ENCODE data around the gene MCUB.

MCUB gene

GRCh38 chr4:109684727-109685126 lies 124.7 kb downstream of the MCUB start:
- no peak for DNase-seq (ENCODE audit: insufficient read length, low spot score)
- no peak for FAIRE-seq
- TF ChIP-seq TAF1 (IDR thresholded peaks at IDR 0.05; ENCODE audit: low read depth, low read length) = no peak
- no peak for TF ChIP-seq POLR2AphosphoS5 (IDR thresholded peaks at IDR 0.05; ENCODE audit: low read depth, low read length)
- no peak for TF ChIP-seq POLR2A (IDR thresholded peaks at IDR 0.05; ENCODE audit: low read depth, low read length)
- no peak for TF ChIP-seq SPI1 (IDR thresholded peaks at IDR 0.05; ENCODE audit: low read depth, low read length)
- no peak for TF ChIP-seq POU2F2 (IDR thresholded peaks at IDR 0.05; ENCODE audit: low read depth, low read length)
- no peak for TF ChIP-seq PAX5 (IDR thresholded peaks at IDR 0.05; ENCODE audit: insufficient read depth, low read length, severe bottlenecking)

GRCh38 chr4:109690690-109691410 lies 130.8 kb downstream of the MCUB start:
- FAIRE-seq = peak; percentile 79

GRCh38 chr4:109691411-109691920 lies 131.4 kb downstream of the MCUB start:
- TF ChIP-seq POU2F2 (IDR thresholded peaks at IDR 0.05; ENCODE audit: low read depth, low read length) = no peak
- DNase-seq (ENCODE audit: insufficient read length, low spot score) = no peak
- FAIRE-seq = no peak

More at GRCh38 chr4:109690690-109691410, 130.8 kb downstream of the MCUB start:
- DNase-seq (ENCODE audit: insufficient read length, low spot score) = no peak
- TF ChIP-seq POLR2A (IDR thresholded peaks at IDR 0.05; ENCODE audit: low read depth, low read length) (no peak), POU2F2 (IDR thresholded peaks at IDR 0.05; ENCODE audit: low read depth, low read length) (no peak), SPI1 (IDR thresholded peaks at IDR 0.05; ENCODE audit: low read depth, low read length) (no peak), TAF1 (IDR thresholded peaks at IDR 0.05; ENCODE audit: low read depth, low read length) (no peak), PAX5 (IDR thresholded peaks at IDR 0.05; ENCODE audit: insufficient read depth, low read length, severe bottlenecking) (no peak), POLR2AphosphoS5 (IDR thresholded peaks at IDR 0.05; ENCODE audit: low read depth, low read length) (no peak)

- DNase-seq (ENCODE audit: insufficient read length, low spot score) (no peak), FAIRE-seq (no peak)
- TF ChIP-seq PAX5 (IDR thresholded peaks at IDR 0.05; ENCODE audit: insufficient read depth, low read length, severe bottlenecking) (no peak), POU2F2 (IDR thresholded peaks at IDR 0.05; ENCODE audit: low read depth, low read length) (no peak), SPI1 (IDR thresholded peaks at IDR 0.05; ENCODE audit: low read depth, low read length) (no peak), POLR2A (IDR thresholded peaks at IDR 0.05; ENCODE audit: low read depth, low read length) (no peak), TAF1 (IDR thresholded peaks at IDR 0.05; ENCODE audit: low read depth, low read length) (no peak), POLR2AphosphoS5 (IDR thresholded peaks at IDR 0.05; ENCODE audit: low read depth, low read length) (no peak)
These were observed 138.6 kb downstream of the MCUB start for GRCh38 chr4:109698656-109699055.

- TF ChIP-seq SPI1 (IDR thresholded peaks at IDR 0.05; ENCODE audit: low read depth, low read length) = no peak
- no peak for TF ChIP-seq PAX5 (IDR thresholded peaks at IDR 0.05; ENCODE audit: insufficient read depth, low read length, severe bottlenecking)
- no peak for TF ChIP-seq POLR2A (IDR thresholded peaks at IDR 0.05; ENCODE audit: low read depth, low read length)
- no peak for TF ChIP-seq POLR2AphosphoS5 (IDR thresholded peaks at IDR 0.05; ENCODE audit: low read depth, low read length)
- TF ChIP-seq TAF1 (IDR thresholded peaks at IDR 0.05; ENCODE audit: low read depth, low read length) = no peak
- no peak for TF ChIP-seq POU2F2 (IDR thresholded peaks at IDR 0.05; ENCODE audit: low read depth, low read length)
- FAIRE-seq (no peak), DNase-seq (ENCODE audit: insufficient read length, low spot score) (no peak)
These were observed 139.6 kb downstream of the MCUB start for GRCh38 chr4:109699553-109700225.

- TF ChIP-seq POU2F2 (IDR thresholded peaks at IDR 0.05; ENCODE audit: low read depth, low read length) (no peak), PAX5 (IDR thresholded peaks at IDR 0.05; ENCODE audit: insufficient read depth, low read length, severe bottlenecking) (no peak), TAF1 (IDR thresholded peaks at IDR 0.05; ENCODE audit: low read depth, low read length) (no peak), POLR2A (IDR thresholded peaks at IDR 0.05; ENCODE audit: low read depth, low read length) (no peak), SPI1 (IDR thresholded peaks at IDR 0.05; ENCODE audit: low read depth, low read length) (no peak), POLR2AphosphoS5 (IDR thresholded peaks at IDR 0.05; ENCODE audit: low read depth, low read length) (no peak)
- no peak for FAIRE-seq
- no peak for DNase-seq (ENCODE audit: insufficient read length, low spot score)
These were observed 141.7 kb downstream of the MCUB start for GRCh38 chr4:109701566-109702410.

- DNase-seq (ENCODE audit: insufficient read length, low spot score) (peak; percentile 72), FAIRE-seq (peak; percentile 89)
- no peak for TF ChIP-seq POLR2A (IDR thresholded peaks at IDR 0.05; ENCODE audit: low read depth, low read length)
- TF ChIP-seq POLR2AphosphoS5 (IDR thresholded peaks at IDR 0.05; ENCODE audit: low read depth, low read length) = no peak
These were observed 143.1 kb downstream of the MCUB start, which contains the start of gene CASP6 for GRCh38 chr4:109702950-109703663. TSS of gene CASP6 (minus strand) at chr4:109703445. CDS start at chr4:109703395, 50 bp downstream.

- DNase-seq (ENCODE audit: insufficient read length, low spot score) = no peak
- no peak for FAIRE-seq
- TF ChIP-seq SPI1 (IDR thresholded peaks at IDR 0.05; ENCODE audit: low read depth, low read length) (no peak), POLR2A (IDR thresholded peaks at IDR 0.05; ENCODE audit: low read depth, low read length) (no peak), POLR2AphosphoS5 (IDR thresholded peaks at IDR 0.05; ENCODE audit: low read depth, low read length) (no peak; the same call in 1 of the 2 replicates), POU2F2 (IDR thresholded peaks at IDR 0.05; ENCODE audit: low read depth, low read length) (no peak), PAX5 (IDR thresholded peaks at IDR 0.05; ENCODE audit: insufficient read depth, low read length, severe bottlenecking) (no peak), TAF1 (IDR thresholded peaks at IDR 0.05; ENCODE audit: low read depth, low read length) (no peak)
These were observed 143.8 kb downstream of the MCUB start for GRCh38 chr4:109703664-109704361.
